Activated naive CD4-positive, alpha-beta T cell treated with anti-CD3 and anti-CD28 coated beads, Interleukin-2, amount 10 ng/mL, durations not matched to agents 7 days and 5 days (primary cell): ENCODE measurements around the gene MAML2.

Experiments
- CTCF ChIA-PET: fragments of 350-600 bp; sonication (Branson Sonifier 250); formaldehyde crosslinking; loops from one replicate; lab custom pipeline; 2021; ENCODE audit warnings: antibody characterized with exemption; lab: Charles Lee
- DNase-seq: peaks from one replicate; pipeline ENCODE4 v3.0.0-alpha.2; 2020
- H3K27ac Mint-ChIP-seq: one replicate; pipeline ENCODE4 v1.8.0; 2021; ENCODE audit warnings: mild to moderate bottlenecking, moderate library complexity, mixed read lengths
- H3K27me3 Mint-ChIP-seq: one replicate; pipeline ENCODE4 v1.8.0; 2021; ENCODE audit warnings: mild to moderate bottlenecking, mixed read lengths
- H3K36me3 Mint-ChIP-seq: one replicate; pipeline ENCODE4 v1.8.0; 2021; ENCODE audit warnings: mixed read lengths
- H3K4me1 Mint-ChIP-seq: one replicate; pipeline ENCODE4 v1.8.0; 2021; ENCODE audit warnings: mixed read lengths
- H3K4me3 Mint-ChIP-seq: one replicate; pipeline ENCODE4 v1.8.0; 2021; ENCODE audit warnings: mild to moderate bottlenecking, moderate library complexity, mixed read lengths
- H3K9me3 Mint-ChIP-seq: one replicate; pipeline ENCODE4 v1.8.0; 2021; ENCODE audit warnings: mixed read lengths

MAML2 gene

GRCh38 chr11:96333191-96333719 is 9.7 kb downstream of the MAML2 start:
- H3K36me3 Mint-ChIP-seq: peaks cover 65% of the 10 kb centered on the region
- no peak for DNase-seq
- H3K4me3 Mint-ChIP-seq: no peak overlapping the region
- H3K27me3 Mint-ChIP-seq: no peaks in the 10 kb centered on the region
- H3K4me1 Mint-ChIP-seq: peaks cover 87% of the 10 kb centered on the region
- CTCF ChIA-PET: interaction anchor here (2.0 kb wide), 1 partner anchor 9 kb away, joined by 18 read pairs; the partner anchor contains the start of gene MAML2
- H3K9me3 Mint-ChIP-seq: no peaks in the 10 kb centered on the region
- H3K27ac Mint-ChIP-seq: no peak overlapping the region

- peak overlapping the region; percentile 0 for H3K27ac Mint-ChIP-seq
- H3K4me3 Mint-ChIP-seq: no peak overlapping the region
- H3K36me3 Mint-ChIP-seq: peaks cover 55% of the 10 kb centered on the region
- no peak for DNase-seq
- H3K4me1 Mint-ChIP-seq: peaks cover 78% of the 10 kb centered on the region
- no peaks in the 10 kb centered on the region for H3K27me3 Mint-ChIP-seq
- no peaks in the 10 kb centered on the region for H3K9me3 Mint-ChIP-seq
- CTCF ChIA-PET: interaction anchor here (1.4 to 2.0 kb wide), 2 partner anchors 10 to 28 kb away, joined by 5 to 18 read pairs; partner anchors contain the start of gene MAML2
Measured at GRCh38 chr11:96332126-96332771, 10.7 kb downstream of the MAML2 start.

GRCh38 chr11:96331699-96332116 is 11.3 kb downstream of the MAML2 start:
- H3K4me3 Mint-ChIP-seq: no peak overlapping the region
- peaks cover 58% of the 10 kb centered on the region for H3K36me3 Mint-ChIP-seq
- peaks cover 74% of the 10 kb centered on the region for H3K4me1 Mint-ChIP-seq
- H3K27me3 Mint-ChIP-seq: no peaks in the 10 kb centered on the region
- no peak overlapping the region for H3K27ac Mint-ChIP-seq
- CTCF ChIA-PET: interaction anchor here (1.4 to 2.0 kb wide), 2 partner anchors 10 to 28 kb away, joined by 5 to 18 read pairs; partner anchors contain the start of gene MAML2
- no peak for DNase-seq
- no peaks in the 10 kb centered on the region for H3K9me3 Mint-ChIP-seq

- Mint-ChIP-seq H3K4me3 (no peak overlapping the region), H3K9me3 (no peaks in the 10 kb centered on the region), H3K36me3 (peaks cover 57% of the 10 kb centered on the region), H3K27me3 (no peaks in the 10 kb centered on the region), H3K27ac (no peak overlapping the region), H3K4me1 (peaks cover 64% of the 10 kb centered on the region)
- CTCF ChIA-PET: interaction anchor here (1.8 kb wide), 1 partner anchor 13 kb away, joined by 8 read pairs; the partner anchor contains the start of gene MAML2
- no peak for DNase-seq
Measured at GRCh38 chr11:96330511-96330859, 12.5 kb downstream of the MAML2 start.

- no peak for DNase-seq
- H3K4me1 Mint-ChIP-seq: peaks cover 63% of the 10 kb centered on the region
- peaks cover 55% of the 10 kb centered on the region for H3K36me3 Mint-ChIP-seq
- H3K27ac Mint-ChIP-seq: no peak overlapping the region
- no peaks in the 10 kb centered on the region for H3K9me3 Mint-ChIP-seq
- CTCF ChIA-PET: interaction anchor here (1.8 kb wide), 1 partner anchor 13 kb away, joined by 8 read pairs; the partner anchor contains the start of gene MAML2
- H3K27me3 Mint-ChIP-seq: no peaks in the 10 kb centered on the region
- no peak overlapping the region for H3K4me3 Mint-ChIP-seq
Measured at GRCh38 chr11:96329855-96330510, 13.0 kb downstream of the MAML2 start.

- Mint-ChIP-seq H3K27me3 (no peaks in the 10 kb centered on the region), H3K36me3 (peaks cover 55% of the 10 kb centered on the region), H3K9me3 (no peaks in the 10 kb centered on the region), H3K4me3 (no peak overlapping the region), H3K27ac (peak overlapping the region; percentile 68), H3K4me1 (peaks cover 58% of the 10 kb centered on the region)
- CTCF ChIA-PET: interaction anchor here (1.8 kb wide), 1 partner anchor 14 kb away, joined by 8 read pairs; the partner anchor contains the start of gene MAML2
- no peak for DNase-seq
Measured at GRCh38 chr11:96329419-96329818, 13.6 kb downstream of the MAML2 start.

- Mint-ChIP-seq H3K27ac (no peak overlapping the region), H3K4me1 (peaks cover 56% of the 10 kb centered on the region), H3K27me3 (no peaks in the 10 kb centered on the region), H3K9me3 (no peaks in the 10 kb centered on the region), H3K36me3 (peaks cover 57% of the 10 kb centered on the region), H3K4me3 (no peak overlapping the region)
- no peak for DNase-seq
- CTCF ChIA-PET: interaction anchor here (1.0 to 1.1 kb wide), 2 partner anchors 9 to 63 kb away, joined by 3 read pairs; no protein-coding TSS in a partner anchor
Measured at GRCh38 chr11:96328395-96329010, 14.5 kb downstream of the MAML2 start.

GRCh38 chr11:96326959-96327358 is 16.0 kb downstream of the MAML2 start:
- H3K27ac Mint-ChIP-seq: no peak overlapping the region

GRCh38 chr11:96324912-96325311 is 18.1 kb downstream of the MAML2 start:
- no peak for DNase-seq
- Mint-ChIP-seq H3K27me3 (no peaks in the 10 kb centered on the region), H3K27ac (no peak overlapping the region), H3K4me3 (no peak overlapping the region), H3K4me1 (peaks cover 38% of the 10 kb centered on the region), H3K36me3 (peaks cover 66% of the 10 kb centered on the region), H3K9me3 (no peaks in the 10 kb centered on the region)
- CTCF ChIA-PET: interaction anchor here (1.7 kb wide), 1 partner anchor 18 kb away, joined by 3 read pairs; no protein-coding TSS in a partner anchor

More at GRCh38 chr11:96326959-96327358, 16.0 kb downstream of the MAML2 start:
- Mint-ChIP-seq H3K4me3 (no peak overlapping the region), H3K9me3 (no peaks in the 10 kb centered on the region), H3K36me3 (peaks cover 60% of the 10 kb centered on the region), H3K4me1 (peaks cover 44% of the 10 kb centered on the region), H3K27me3 (no peaks in the 10 kb centered on the region)
- DNase-seq: no peak
- CTCF ChIA-PET: interaction anchor here (1.1 kb wide), 1 partner anchor 12 kb away, joined by 4 read pairs; no protein-coding TSS in a partner anchor

- H3K4me1 Mint-ChIP-seq: peaks cover 33% of the 10 kb centered on the region
- no peaks in the 10 kb centered on the region for H3K27me3 Mint-ChIP-seq
- no peak for DNase-seq
- H3K36me3 Mint-ChIP-seq: peaks cover 67% of the 10 kb centered on the region
- CTCF ChIA-PET: interaction anchor here (1.7 kb wide), 1 partner anchor 17 kb away, joined by 3 read pairs; no protein-coding TSS in a partner anchor
- H3K4me3 Mint-ChIP-seq: no peak overlapping the region
- H3K27ac Mint-ChIP-seq: no peak overlapping the region
- H3K9me3 Mint-ChIP-seq: no peaks in the 10 kb centered on the region
Measured at GRCh38 chr11:96323642-96323985, 19.4 kb downstream of the MAML2 start.

- no peak for DNase-seq
- peak overlapping the region; percentile 50 for H3K27ac Mint-ChIP-seq
- peaks cover 36% of the 10 kb centered on the region for H3K4me1 Mint-ChIP-seq
- H3K9me3 Mint-ChIP-seq: no peaks in the 10 kb centered on the region
- H3K4me3 Mint-ChIP-seq: no peak overlapping the region
- no peaks in the 10 kb centered on the region for H3K27me3 Mint-ChIP-seq
- peaks cover 70% of the 10 kb centered on the region for H3K36me3 Mint-ChIP-seq
- CTCF ChIA-PET: no interaction called here
Measured at GRCh38 chr11:96322775-96323641, 20.0 kb downstream of the MAML2 start.

- CTCF ChIA-PET: no interaction called here
- Mint-ChIP-seq H3K4me3 (no peak overlapping the region), H3K27ac (no peak overlapping the region), H3K27me3 (no peaks in the 10 kb centered on the region), H3K9me3 (no peaks in the 10 kb centered on the region), H3K36me3 (peaks cover 82% of the 10 kb centered on the region), H3K4me1 (peaks cover 51% of the 10 kb centered on the region)
- DNase-seq: no peak
Measured at GRCh38 chr11:96321091-96321490, 21.9 kb downstream of the MAML2 start.

GRCh38 chr11:96319898-96320656 is 22.9 kb downstream of the MAML2 start:
- Mint-ChIP-seq H3K27ac (no peak overlapping the region), H3K27me3 (no peaks in the 10 kb centered on the region), H3K4me1 (peaks cover 58% of the 10 kb centered on the region), H3K4me3 (no peak overlapping the region), H3K36me3 (peaks cover 85% of the 10 kb centered on the region), H3K9me3 (no peaks in the 10 kb centered on the region)
- no peak for DNase-seq
- CTCF ChIA-PET: interaction anchor here (0.9 kb wide), 1 partner anchor 19 kb away, joined by 3 read pairs; no protein-coding TSS in a partner anchor
